Measurements from ENCODE around the gene UCK2.

DNA sequence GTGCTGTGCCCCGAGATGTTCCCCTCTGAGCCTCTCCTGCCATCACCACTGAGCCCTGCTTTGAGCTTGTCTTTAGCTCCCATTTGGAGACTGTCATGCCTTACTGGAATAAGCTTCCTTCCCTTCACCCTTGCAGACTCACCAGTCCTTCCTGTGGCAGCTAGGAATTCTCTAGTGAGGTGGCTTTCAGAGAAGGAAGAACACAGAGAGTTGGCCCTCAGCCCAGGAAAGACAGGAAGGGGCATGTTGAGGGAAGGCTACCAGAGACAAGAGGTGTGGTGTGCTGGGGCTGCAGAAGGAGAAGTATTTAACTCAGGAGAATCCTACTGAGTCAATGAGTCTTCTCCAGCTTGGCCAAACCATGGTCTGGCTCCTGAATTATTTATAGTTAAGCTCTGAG, 76.3 kb downstream of the UCK2 start:
- TF ChIP-seq CTCF (IDR thresholded peaks at IDR 0.05; ENCODE audit: insufficient read depth, low read depth, low read length) (no peak), EZH2 (IDR thresholded peaks at IDR 0.05; ENCODE audit: insufficient read depth, low read length) (no peak)
